Measurements from ENCODE around the gene FGFR1OP2. TPM values are rescaled to one million over a fixed set of nuclear protein-coding genes. Genes with fewer than 3 reads are reported as not detected.
"Not testable (repeated sequence)": the region's sequence is repeated elsewhere in the genome, so short reads cannot be mapped to it uniquely, and the experiment has no call there.

Gene FGFR1OP2
- total and polyA plus RNA-seq, 10 donors: 27.2 to 142 (median 70.1) TPM

- H3K4me3 ChIP-seq: no peak overlapping the region
- intact Hi-C loops (cut with DNase I; ENCODE audit: low total_unique reads): loop anchor here (10.0 kb wide), 1 partner anchor 51 kb away; no protein-coding TSS in a partner anchor
- DNase-seq: no peak
- H3K27me3 ChIP-seq (replicated peaks in 1 of 7): no peaks in the 10 kb centered on the region
- TF ChIP-seq POLR2AphosphoS5 (IDR thresholded peaks at IDR 0.05): no peak
- TF ChIP-seq POLR2A (IDR thresholded peaks at IDR 0.05): no peak
- TF ChIP-seq CTCF (IDR thresholded peaks at IDR 0.05 in 8 of 11, conservative IDR thresholded peaks at IDR 0.05 in 3 of 11): no peak
- peaks cover 0 to 4% (median 3%) of the 10 kb centered on the region in 8 donors for H3K9me3 ChIP-seq
- H3K27ac ChIP-seq: peak overlapping the region in 6 of 8 donors; percentile 15 to 72 (median 59)
- H3K4me1 ChIP-seq: peaks cover 0 to 54% (median 25%) of the 10 kb centered on the region in 6 donors
- WGBS, 5 donors: 43 to 69% (median 52%) methylated on average over 4 of the region's 4 CpGs
- peaks cover 4 to 61% (median 30%) of the 10 kb centered on the region in 6 donors for H3K36me3 ChIP-seq
Observed at GRCh38 chr12:26954027-26954426, 15.8 kb downstream of the FGFR1OP2 start.

- H3K27me3 ChIP-seq (replicated peaks in 1 of 7); intact Hi-C loops (cut with DNase I; ENCODE audit: low total_unique reads); H3K4me3 ChIP-seq; H3K27ac ChIP-seq; DNase-seq; H3K9me3 ChIP-seq; H3K4me1 ChIP-seq: not testable (repeated sequence)
- WGBS, 5 donors: 80 to 95% (median 89%) methylated on average over 7 of the region's 7 CpGs
- H3K36me3 ChIP-seq: peaks cover 4 to 99% (median 53%) of the 10 kb centered on the region in 6 donors
Observed at GRCh38 chr12:26961391-26961790, 23.1 kb downstream of the FGFR1OP2 start.

GRCh38 chr12:26961803-26962202 lies 23.5 kb downstream of the FGFR1OP2 start:
- 85 to 95% (median 90%) methylated on average over 1 of the region's 1 CpG for WGBS, 5 donors
- Histone ChIP-seq H3K4me1 (no peaks in the 10 kb centered on the region), H3K27me3 (replicated peaks in 1 of 7) (no peaks in the 10 kb centered on the region), H3K36me3 (peaks cover 4 to 99% (median 50%) of the 10 kb centered on the region in 6 donors), H3K9me3 (no peaks in the 10 kb centered on the region), H3K27ac (no peak overlapping the region), H3K4me3 (no peak overlapping the region)
- TF ChIP-seq POLR2A (IDR thresholded peaks at IDR 0.05) (no peak), CTCF (IDR thresholded peaks at IDR 0.05 in 8 of 11, conservative IDR thresholded peaks at IDR 0.05 in 3 of 11) (no peak), POLR2AphosphoS5 (IDR thresholded peaks at IDR 0.05) (no peak)
- intact Hi-C loops (cut with DNase I; ENCODE audit: low total_unique reads): no loop called here
- DNase-seq: no peak

GRCh38 chr12:26963413-26963812 lies 25.1 kb downstream of the FGFR1OP2 start:
- DNase-seq: no peak
- intact Hi-C loops (cut with DNase I; ENCODE audit: low total_unique reads): no loop called here
- H3K36me3 ChIP-seq: peaks cover 0 to 99% (median 43%) of the 10 kb centered on the region in 6 donors
- no peaks in the 10 kb centered on the region for H3K9me3 ChIP-seq
- TF ChIP-seq POLR2AphosphoS5 (IDR thresholded peaks at IDR 0.05) (no peak), POLR2A (IDR thresholded peaks at IDR 0.05) (no peak), CTCF (IDR thresholded peaks at IDR 0.05 in 8 of 11, conservative IDR thresholded peaks at IDR 0.05 in 3 of 11) (no peak)
- H3K4me1 ChIP-seq: no peaks in the 10 kb centered on the region
- no peak overlapping the region for H3K4me3 ChIP-seq
- no peaks in the 10 kb centered on the region for H3K27me3 ChIP-seq (replicated peaks in 1 of 7)
- H3K27ac ChIP-seq: no peak overlapping the region
- WGBS, 5 donors: 84 to 98% (median 93%) methylated on average over 1 of the region's 1 CpG

GRCh38 chr12:26966842-26967241 lies 28.6 kb downstream of the FGFR1OP2 start:
- intact Hi-C loops (cut with DNase I; ENCODE audit: low total_unique reads): no loop called here
- Histone ChIP-seq H3K27me3 (replicated peaks in 1 of 7) (no peaks in the 10 kb centered on the region), H3K27ac (no peak overlapping the region), H3K9me3 (no peaks in the 10 kb centered on the region), H3K4me3 (no peak overlapping the region), H3K4me1 (peaks cover 0 to 14% (median 5%) of the 10 kb centered on the region in 6 donors), H3K36me3 (peaks cover 0 to 86% (median 36%) of the 10 kb centered on the region in 6 donors)
- 83 to 96% (median 87%) methylated on average over 3 of the region's 3 CpGs for WGBS, 5 donors
- DNase-seq: no peak
- TF ChIP-seq POLR2AphosphoS5 (IDR thresholded peaks at IDR 0.05) (peak in 1 of 3 donors; percentile 6), CTCF (IDR thresholded peaks at IDR 0.05 in 8 of 11, conservative IDR thresholded peaks at IDR 0.05 in 3 of 11) (no peak)

Data from spleen (tissue), 11 donors.